Inferior parietal cortex (tissue), 1 donor: ENCODE data around the gene LNP1.
"Not testable (repeated sequence)": the region's sequence is repeated elsewhere in the genome, so short reads cannot be mapped to it uniquely, and the experiment has no call there.

Source experiments
- DNase-seq: peaks from one replicate; pipeline ENCODE4 v3.0.0-alpha.2; 2016; ENCODE audit errors: extremely low spot score

LNP1 gene

DNA sequence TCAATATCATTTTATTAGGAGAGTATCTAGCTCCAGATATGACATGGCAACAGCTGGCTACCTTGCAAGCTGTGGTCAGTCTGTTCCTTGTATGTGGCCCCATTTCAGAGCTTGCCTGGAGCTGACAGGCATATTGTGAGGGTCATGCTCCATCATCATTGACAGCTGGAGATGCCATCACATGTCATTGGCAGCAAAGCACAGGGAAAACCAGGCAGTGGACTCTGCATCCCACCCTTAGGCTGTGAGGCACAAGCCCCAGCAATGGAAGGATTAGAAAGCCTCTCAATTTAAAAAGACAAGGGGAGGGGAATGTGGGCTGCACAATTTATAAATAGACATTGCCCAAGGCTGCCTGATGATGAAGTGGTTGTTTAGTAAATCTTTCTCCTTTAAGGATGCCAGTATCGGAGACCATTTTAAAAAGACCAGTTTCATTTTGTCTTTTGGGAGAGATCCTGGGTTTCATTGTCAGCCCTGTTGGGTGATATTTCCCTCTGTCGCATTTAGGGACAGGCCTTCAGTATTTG, 27.9 kb downstream of the LNP1 start:
- no peak for DNase-seq

DNA sequence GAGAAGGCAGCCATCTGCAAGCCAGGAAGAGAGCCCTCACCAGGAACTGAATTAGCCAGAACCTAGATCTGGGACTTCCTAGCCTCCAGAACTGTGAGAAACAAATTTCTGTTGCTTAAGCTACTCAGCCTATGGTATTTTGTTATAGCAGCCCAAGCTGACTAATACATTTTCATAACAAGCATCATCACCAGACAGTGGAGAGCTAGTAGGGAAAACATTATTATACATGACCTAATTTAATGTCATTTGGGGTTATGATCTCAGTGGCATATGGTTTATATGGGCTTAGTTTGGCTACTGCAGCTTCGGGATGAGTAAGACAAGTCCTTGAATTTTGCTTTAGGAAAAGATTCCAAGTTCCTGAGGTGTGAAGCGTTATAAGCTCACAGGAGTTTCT, 35.6 kb downstream of the LNP1 start:
- no peak for DNase-seq

DNA sequence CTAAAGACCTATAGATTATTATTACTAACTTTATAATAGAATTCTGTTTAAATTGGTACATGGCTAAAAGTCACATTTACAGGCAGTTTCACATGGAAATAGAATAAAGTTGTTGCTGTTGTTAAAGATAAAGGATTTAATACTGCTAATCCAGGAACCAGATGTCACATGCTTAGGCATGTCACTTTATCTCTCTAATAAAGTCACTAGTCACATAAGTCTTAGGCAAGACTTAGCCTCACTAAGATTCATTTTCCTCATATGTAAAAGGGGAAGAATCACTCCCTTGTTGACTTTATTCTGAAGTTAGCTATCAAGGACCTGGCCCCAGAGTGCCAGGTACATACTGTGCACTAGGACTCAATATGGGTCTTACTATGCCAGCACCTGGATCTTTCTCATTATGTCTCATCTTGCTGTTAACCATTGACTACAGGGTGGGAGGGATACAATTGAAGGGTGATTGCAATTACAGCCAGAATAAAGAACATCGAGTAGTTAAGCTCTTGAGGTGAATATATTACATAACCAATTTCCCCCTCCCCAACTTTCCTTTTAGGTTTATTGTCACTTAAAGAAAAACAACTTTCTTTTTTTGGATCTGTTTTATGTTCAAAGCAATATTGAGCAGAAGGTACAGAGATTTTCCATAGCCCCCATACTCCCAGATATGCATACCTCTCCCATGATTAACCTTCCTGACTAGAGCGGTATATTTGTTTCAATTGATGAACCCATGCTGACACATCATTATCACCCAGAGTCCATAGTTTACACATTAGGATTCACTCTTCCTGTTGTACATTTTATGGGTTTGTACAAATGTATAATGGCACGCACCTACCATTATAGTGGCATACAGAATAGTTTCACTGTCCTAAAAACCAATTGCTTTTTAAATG, 36.6 kb downstream of the LNP1 start:
- DNase-seq, result no peak

DNA sequence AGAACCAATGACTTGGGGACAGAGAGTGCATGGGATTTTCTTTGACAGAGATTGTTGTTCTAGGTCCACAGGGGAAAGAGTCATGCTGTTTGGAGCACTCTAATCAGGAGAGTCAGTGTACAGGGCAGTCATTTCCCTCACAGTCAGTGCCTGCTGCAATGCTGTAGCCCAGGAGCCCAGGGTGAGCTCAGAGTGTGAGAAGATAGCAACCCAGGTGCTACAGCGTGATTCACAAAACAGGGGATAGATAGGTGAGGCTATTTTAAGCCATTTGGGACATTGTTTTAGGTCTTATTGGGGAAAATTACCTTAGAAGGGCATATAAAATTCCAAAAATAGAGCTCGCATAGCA, 37.3 kb downstream of the LNP1 start:
- no peak for DNase-seq

DNA sequence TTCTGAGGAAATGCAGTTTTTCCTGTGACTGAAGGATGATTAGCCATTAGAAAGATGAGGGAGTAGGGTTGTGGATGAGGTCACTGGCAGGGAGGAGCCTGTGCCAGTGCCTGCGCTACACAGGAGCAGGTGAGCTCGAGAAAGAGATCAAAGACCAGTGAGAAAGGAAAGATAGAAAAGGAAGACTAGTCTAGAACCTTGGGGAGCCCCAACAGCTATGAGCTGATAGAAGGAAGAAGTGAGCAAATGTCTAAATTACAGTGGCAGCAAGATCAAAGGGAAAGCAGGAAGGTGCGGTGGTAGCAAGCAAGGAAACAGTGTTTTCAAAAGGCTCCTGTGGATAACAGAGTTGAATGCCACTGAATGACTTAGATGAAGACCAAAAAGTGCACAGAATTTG, 39.6 kb downstream of the LNP1 start:
- DNase-seq, result no peak

DNA sequence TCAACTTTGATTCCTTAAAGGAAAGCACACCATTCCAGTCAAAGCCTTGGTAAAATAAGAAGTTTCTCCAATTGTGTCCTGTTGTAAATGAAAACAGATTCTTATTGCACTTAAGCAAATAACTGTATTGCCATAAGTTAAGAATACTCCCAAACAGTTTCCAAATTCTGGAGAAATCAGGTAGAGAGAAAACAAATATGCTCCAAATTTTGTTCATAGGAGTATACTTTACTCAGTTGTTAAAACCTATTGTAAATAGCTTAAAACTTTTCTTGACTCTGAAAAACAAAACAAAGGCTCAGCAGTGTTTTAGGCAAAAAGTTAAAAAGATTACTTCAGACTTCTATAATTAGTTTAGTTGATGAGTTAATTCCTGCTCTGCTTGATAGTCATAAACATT, 42.4 kb downstream of the LNP1 start:
- no peak for DNase-seq

DNA sequence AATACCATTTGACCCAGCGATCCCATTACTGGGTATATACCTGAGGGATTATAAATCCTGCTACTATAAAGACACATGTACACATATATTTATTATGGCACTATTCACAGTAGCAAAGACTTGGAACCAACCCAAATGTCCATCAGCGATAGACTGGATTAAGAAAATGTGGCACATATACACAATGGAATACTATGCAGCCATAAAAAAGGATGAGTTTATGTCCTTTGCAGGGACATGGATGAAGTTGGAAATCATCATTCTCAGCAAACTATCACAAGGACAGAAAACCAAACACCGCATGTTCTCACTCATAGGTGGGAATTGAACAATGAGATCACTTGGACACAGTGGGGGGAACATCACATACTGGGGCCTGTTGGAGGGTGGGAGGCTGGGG, 45.7 kb downstream of the LNP1 start:
- not testable (repeated sequence) for DNase-seq

DNA sequence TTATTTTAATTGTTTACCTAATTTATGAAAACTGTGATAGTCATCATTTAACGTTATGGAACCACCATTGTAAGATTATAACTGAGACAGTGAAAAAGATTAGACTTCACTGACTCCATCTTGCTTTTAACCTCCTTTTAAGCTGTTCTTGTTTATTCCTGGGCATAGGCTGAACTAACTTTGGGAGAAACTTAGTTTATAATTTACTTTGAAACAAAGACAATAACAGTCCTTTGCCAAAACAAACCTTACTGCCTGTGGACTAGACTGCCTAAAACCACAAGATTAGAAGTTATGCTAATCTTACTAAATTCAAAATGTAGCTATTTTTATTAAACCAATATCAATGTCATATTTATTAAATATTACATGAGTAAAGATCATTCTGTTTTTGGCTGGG, 46.7 kb downstream of the LNP1 start:
- no peak for DNase-seq

DNA sequence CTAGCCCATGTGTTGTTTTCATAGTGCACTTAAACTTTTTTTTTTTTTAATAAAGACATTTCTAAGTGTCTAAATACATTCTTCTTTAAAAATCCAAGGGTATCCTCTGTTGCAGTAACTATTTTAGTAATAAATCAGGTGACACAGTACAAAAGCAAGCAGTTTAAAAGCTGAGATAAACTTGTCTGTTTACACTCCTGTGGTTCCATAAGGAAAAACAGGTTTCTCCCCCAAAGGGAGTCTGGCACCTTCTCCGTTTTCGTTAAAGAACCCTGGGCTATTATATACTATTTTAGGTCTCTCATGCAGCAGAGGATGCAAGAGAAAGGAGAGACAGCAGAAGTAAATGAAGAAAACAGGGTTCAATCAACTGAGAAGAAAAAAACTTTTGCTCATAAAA, 47.9 kb downstream of the LNP1 start:
- DNase-seq, result no peak

DNA sequence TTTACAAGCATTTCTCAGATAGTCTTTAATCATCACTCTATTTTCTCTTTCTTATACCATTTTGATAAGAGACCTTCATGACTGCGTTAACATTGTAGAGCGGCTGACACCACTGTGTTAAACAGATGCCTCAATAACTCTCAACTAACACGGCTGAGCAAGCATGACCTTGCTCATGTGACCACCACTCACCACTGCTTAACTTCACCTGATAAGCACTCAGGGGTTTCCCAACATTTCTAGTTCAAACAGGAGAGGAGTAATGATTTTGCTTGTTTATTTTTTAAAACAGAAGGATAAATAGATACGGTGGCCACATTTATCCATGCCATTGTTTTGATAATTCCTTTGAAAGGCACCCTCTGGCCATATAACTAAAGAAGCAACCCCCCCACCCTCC, 53.3 kb downstream of the LNP1 start:
- no peak for DNase-seq

DNA sequence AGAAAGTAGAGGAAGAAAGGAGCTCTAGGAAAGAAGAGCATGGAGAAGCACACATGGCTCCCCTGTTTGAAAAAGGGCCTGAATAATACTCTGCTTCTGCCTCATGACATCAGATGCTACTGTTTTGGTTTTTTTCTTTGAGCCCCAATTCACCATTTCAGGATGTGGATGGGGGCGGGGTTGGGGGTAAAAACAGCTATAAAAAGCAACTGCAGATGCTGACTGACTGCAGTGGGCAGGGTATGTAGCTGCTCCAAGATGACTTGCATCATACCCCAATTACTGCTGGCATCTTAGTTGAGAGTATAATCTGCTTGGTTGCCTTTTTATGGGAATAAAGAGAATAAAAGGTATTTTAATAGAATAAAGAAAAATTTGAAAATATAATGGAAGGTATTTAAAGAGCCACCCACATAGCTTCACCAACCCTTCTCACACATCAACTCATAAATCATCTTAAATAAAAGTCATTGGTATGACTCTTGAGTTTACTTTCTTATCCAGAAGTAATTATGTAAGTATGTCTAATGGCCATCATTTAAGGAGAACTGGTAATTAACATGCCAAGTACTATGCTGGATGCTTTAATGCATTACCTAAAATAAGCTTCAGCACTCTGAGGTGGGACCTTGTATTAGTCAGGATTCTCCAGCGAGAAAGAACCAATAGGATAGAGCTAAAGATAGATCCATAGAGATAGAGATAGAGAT, 54.7 kb downstream of the LNP1 start:
- no peak for DNase-seq

DNA sequence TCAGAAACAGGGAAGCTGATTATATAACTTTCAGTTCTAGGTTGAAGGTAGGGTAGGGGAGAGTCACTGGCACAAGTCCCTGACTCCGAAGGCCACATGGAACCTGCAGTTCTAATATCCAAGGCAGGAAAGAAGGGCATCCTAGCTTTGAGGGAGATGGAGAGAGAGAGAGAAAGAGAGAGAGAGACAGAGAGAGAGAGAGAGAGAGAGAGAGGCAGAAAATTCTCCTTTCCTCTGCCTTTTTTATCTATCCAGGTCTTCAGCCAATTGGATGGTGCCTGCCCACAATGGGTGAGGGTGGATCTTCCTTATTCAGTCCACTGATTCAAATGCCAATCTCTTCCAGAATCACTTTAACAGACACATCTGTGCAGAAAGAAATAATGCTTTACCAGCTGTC, 55.4 kb downstream of the LNP1 start:
- no peak for DNase-seq

DNA sequence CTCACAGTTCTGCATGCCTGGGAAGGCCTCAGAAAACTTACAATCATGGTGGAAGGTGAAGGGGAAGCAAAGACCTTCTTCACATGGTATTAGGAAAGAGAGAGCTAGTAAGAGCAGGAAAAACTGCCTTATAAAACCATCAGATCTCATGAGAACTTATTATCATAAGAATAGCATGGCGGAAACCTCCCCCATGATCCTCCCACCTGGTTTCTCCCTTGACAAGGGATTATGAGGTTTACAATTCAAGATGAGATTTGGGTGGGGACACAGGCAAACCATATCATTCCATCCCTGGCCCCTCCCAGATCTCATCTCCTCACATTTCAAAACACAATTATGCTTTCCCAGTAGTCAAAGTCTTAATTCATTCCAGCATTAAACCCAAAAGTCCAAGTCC, 56.5 kb downstream of the LNP1 start:
- DNase-seq, result no peak

DNA sequence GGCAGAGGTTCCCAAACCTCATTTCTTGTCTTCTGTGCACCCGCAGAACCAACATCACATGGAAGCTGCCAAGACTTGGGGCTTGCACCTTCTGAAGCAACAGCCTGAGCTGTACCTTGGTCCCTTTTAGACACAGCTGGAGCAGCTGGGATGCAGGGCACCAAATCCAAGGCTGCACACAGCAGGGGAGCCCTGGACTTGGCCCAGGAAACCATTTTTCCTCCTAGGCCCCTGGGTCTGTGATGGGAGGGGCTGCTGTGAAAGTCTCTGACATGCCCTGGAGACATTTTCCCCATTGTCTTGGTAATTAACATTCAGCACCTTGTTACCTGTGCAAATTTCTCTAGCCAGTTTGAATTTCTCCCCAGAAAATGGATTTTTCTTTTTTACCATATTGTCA, 57.5 kb downstream of the LNP1 start:
- no peak for DNase-seq

DNA sequence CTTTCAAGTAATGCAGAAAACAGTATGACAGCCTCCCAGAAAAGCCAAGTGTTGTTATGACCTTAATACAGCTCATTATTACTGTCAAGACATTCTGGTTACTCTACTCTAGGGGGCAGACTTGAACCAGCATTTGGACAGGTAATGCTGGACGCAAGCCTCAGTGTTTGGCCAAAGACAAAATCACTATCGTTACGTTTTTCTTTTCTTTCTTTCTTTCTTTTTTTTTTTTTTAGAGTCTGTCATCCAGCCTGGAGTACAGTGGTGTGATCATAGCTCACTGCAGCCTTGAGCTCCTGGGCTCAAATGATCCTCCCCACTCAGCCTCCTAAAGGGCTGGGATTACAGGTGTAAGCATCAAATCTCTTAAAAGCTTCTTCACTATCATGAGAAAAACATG, 61.7 kb downstream of the LNP1 start:
- peak; percentile 64 for DNase-seq

DNA sequence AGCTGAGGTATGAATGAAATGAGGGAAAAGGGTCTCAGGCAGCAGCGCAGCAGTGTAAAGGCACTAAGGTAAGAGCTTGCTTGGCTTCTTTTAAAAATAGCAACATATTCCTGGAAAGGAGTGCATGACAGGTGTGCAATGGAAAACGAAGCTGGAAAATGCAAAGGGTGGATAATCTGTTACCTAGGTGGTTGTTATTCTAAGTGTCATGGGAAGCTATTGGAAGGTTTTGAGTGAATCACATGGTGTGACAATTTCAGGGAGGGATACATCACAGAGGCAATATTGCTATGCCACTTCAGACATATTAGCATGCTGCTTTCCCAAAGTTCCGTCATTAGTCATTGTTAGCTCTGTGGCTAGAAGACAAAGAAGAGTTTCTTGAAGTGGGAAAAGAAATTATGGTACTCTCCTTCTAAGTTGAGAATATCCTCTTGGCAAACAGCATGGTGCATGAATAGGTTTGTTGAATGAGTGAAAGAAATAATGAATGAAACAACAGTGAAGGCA, 62.4 kb downstream of the LNP1 start:
- no peak for DNase-seq

DNA sequence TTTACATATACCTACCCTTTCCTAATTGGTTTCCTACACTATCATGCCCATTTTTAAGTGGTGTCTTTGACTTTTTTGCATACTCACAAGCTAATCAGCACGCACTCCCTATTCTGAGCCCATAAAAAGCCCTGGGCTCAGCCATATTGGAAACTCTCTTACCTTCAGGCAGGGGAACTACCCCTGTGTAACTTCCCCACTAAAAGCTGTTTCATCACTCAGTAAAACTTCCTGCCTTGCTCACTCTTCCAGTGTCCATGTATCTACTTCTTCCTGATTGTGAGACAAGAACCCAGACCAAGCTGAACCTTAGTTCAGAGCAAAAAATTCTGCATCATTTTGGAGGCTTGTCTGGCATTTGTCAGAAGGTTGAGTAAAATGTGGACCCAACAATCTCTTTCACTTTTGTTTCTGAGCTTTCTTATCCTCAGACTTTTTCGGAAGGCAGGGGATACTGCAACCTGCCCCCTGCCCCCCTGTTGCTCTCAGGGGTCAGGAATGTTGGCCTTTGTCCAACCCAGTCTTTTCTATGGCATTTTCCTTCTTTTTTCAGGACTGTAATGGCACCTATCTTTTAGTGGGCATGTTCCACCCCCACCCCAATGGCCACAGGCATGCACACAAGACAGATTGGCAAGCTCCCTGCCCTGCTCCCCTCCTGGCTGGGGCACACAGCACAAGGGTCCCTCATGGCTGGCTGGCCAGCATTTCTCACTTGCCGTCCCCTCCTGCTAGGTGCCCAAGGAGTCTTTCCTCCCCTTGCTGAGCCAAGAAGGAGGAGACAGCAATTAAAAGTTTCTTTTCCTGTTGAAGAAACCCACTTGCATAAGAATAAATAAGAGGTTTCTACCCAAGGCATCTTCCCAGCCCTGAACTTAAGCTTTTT, 64.8 kb downstream of the LNP1 start:
- DNase-seq, result no peak

DNA sequence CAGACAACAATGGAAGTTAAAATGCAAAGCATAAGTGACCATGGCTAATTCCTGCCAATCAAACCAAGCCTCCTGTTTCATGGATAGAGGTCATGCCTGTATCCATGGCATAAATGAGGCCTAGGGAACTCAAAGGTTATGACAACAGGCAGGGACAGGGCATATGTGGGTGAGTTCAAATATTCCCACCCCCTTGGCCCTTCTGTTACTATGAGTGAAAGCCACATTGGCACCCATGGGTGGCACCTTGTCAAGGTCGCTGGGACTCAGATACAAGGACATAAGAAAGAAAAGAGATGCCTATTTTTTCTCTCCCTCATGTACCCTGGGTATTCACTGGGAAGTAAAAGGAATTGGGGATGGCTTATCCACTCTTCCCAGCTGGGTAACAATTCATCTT, 65.8 kb downstream of the LNP1 start:
- DNase-seq, result no peak

DNA sequence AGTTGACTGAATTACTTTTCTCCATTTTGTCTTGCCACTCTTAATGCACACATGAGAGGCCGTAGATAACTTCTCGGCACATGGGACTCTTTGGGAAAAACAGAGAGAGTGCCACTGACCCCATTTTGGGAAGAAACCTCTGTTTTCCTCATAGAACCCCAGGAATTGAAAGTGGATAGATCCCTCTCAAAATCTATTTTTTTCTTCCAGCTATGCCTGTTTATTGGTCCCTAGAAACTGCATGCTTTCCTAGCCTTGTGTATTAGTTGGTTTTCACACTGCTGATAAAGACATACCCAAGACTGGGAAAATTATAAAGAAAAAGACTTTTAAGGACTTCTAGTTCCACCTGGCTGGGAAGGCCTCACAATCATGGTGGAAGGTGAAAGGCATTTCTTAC, 67.3 kb downstream of the LNP1 start:
- DNase-seq, result no peak

DNA sequence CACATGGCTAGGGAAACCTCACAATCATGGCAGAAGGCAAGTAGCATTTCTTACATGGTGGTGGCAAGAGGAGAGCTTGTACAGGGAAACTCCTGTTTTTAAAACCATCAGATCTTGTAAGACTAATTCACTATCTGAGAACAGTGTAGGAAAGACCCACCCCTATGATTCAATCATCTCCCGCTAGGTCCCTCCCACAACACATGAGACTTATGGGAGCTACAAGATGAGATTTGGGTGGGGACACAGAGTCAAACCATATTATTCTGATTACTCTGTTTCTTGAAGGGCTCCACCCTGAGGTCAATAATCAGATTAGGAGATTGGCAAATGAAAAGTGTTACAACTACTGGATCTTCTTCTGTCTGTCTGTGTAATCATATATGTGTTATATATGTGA, 69.6 kb downstream of the LNP1 start:
- no peak for DNase-seq

DNA sequence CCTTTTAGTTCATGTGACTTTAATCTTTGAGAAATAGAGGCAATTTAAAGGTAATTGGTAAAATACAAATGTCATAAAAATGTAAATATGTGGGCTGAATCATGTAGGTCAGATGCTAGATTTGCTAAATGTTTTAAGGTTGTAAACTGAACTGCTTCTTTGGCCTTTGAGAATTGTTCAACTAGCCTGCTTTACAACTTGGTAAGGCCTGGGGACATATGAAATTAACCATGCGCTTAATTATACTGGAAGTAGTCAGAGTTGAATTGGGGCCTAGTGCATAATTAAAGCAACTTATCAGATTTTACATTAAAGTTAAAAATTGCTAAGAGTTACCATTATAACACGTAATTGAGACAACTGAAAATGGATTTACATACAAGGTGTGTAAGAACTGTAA, 70.1 kb downstream of the LNP1 start:
- no peak for DNase-seq

DNA sequence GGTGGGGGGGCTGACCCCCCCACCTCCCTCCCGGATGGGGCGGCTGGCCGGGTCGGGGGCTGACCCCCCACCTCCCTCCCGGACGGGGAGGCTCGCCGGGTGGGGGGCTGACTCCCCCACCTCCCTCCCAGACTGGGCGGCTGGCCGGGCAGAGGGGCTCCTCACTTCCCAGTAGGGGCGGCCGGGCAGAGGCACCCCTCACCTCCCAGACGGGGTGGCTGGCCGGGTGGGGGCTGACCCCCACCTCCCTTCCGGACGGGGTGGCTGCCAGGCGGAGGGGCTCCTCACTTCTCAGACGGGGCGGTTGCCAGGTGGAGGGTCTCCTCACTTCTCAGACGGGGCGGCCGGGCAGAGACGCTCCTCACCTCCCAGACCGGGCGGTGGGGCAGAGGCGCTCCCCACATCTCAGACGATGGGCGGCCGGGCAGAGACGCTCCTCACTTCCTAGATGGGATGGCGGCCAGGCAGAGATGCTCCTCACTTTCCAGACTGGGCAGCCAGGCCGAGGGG, 76.6 kb downstream of the LNP1 start:
- not testable (repeated sequence) for DNase-seq
